Suprapubic skin (tissue), 4 donors: ENCODE results near the gene NKAIN2.

Source experiments
- CTCF ChIP-seq, 2 donors: fragments of 200-600 bp in 1 of 2; fragments of 450-650 bp in 1 of 2; sonication (generic) in 1 of 2; IDR thresholded peaks; one replicate each; pipeline ENCODE4 v1.5.1; 2016 to 2019; ENCODE audit warnings: antibody characterized with exemption in 2 of 2, mild to moderate bottlenecking in 1 of 2, moderate library complexity in 1 of 2
- EP300 ChIP-seq: sonication (generic); formaldehyde crosslinking; IDR thresholded peaks from one replicate; pipeline ENCODE4 v1.6.1; 2017; ENCODE audit warnings: antibody characterized with exemption
- POLR2AphosphoS5 ChIP-seq, 3 donors: sonication (generic); formaldehyde crosslinking; IDR thresholded peaks; one replicate each; pipeline ENCODE4 v1.6.1; 2017; ENCODE audit warnings: antibody characterized with exemption in 3 of 3

GRCh38 chr6:124430740-124431318 is 627.2 kb downstream of the NKAIN2 start:
- TF ChIP-seq CTCF (IDR thresholded peaks at IDR 0.05) (no peak), EP300 (no peak), POLR2AphosphoS5 (IDR thresholded peaks at IDR 0.05) (no peak)
